Endodermal cell (in vitro differentiated cells): ENCODE data around the gene CLIP4. TPM values are rescaled to one million over a fixed set of nuclear protein-coding genes. Genes with fewer than 3 reads are reported as not detected.
"Not testable (repeated sequence)": the region's sequence is repeated elsewhere in the genome, so short reads cannot be mapped to it uniquely, and the experiment has no call there.

ENCODE experiments used
- DNase-seq: peaks from one replicate; pipeline ENCODE4 v3.0.0-alpha.2; 2017
- H3K27ac ChIP-seq: 2 replicates; pipeline ENCODE4 v1.5.1; 2013; ENCODE audit warnings: mild to moderate bottlenecking, low read depth, low read length, moderate library complexity
- H3K27me3 ChIP-seq: 2 replicates; pipeline ENCODE4 v1.6.1; 2013; ENCODE audit warnings: mild to moderate bottlenecking, low read length, moderate library complexity; ENCODE audit not compliant: insufficient read depth, control insufficient read depth, poor library complexity, severe bottlenecking
- H3K36me3 ChIP-seq: 2 replicates; pipeline ENCODE4 v1.7.0; 2013; ENCODE audit warnings: mild to moderate bottlenecking, low read length, moderate library complexity; ENCODE audit not compliant: control insufficient read depth, insufficient read depth
- H3K4me1 ChIP-seq: one replicate; pipeline ENCODE4 v1.7.0; 2013; ENCODE audit warnings: low read length; ENCODE audit not compliant: control insufficient read depth, insufficient read depth
- H3K4me3 ChIP-seq: 2 replicates; pipeline ENCODE4 v1.5.1; 2013; ENCODE audit warnings: mild to moderate bottlenecking, low read length, moderate library complexity
- H3K9ac ChIP-seq: 2 replicates; pipeline ENCODE4 v1.6.1; 2013; ENCODE audit warnings: mild to moderate bottlenecking, low read length, moderate library complexity; ENCODE audit not compliant: poor library complexity, severe bottlenecking; ENCODE audit errors: extremely low read depth
- H3K9me3 ChIP-seq: 2 replicates; pipeline ENCODE4 v1.6.1; 2013; ENCODE audit warnings: mild to moderate bottlenecking, low read length, moderate library complexity; ENCODE audit not compliant: control insufficient read depth
- H3K27ac Mint-ChIP-seq: 2 replicates; pipeline ENCODE4 v1.8.0; 2020; ENCODE audit warnings: mixed read lengths
- H3K27me3 Mint-ChIP-seq: 2 replicates; pipeline ENCODE4 v1.8.0; 2021; ENCODE audit warnings: mild to moderate bottlenecking, mixed read lengths; ENCODE audit not compliant: insufficient read depth
- H3K36me3 Mint-ChIP-seq: 2 replicates; pipeline ENCODE4 v1.8.0; 2020; ENCODE audit warnings: low read depth, mixed read lengths
- H3K4me1 Mint-ChIP-seq: 2 replicates; pipeline ENCODE4 v1.8.0; 2020; ENCODE audit warnings: mixed read lengths
- H3K4me3 Mint-ChIP-seq: 2 replicates; pipeline ENCODE4 v1.8.0; 2020; ENCODE audit warnings: mild to moderate bottlenecking, moderate library complexity, mixed read lengths
- H3K9me3 Mint-ChIP-seq: 2 replicates; pipeline ENCODE4 v1.8.0; 2020; ENCODE audit warnings: mild to moderate bottlenecking, mixed read lengths
- WGBS, 2 experiments: methylation state at CpG; one replicate each; pipeline versions ENCODE4 v1.1.5 to v1.1.7; 2013; ENCODE audit warnings: missing lambda C conversion rate in 2 of 2, mixed read lengths in 1 of 2; ENCODE audit not compliant: insufficient coverage in 1 of 2, insufficient read length in 1 of 2; 5-methylcytosine and 5-hydroxymethylcytosine counted together
- total RNA-seq, 2 donors: library from RNA; stranded (reverse); fragmentation: NEBNext Ultra II Directional in 1 of 2; extraction: Animal tissue kit (Norgen Biotek cat#: 25700) in 1 of 2; gene quantifications; 2 replicates in 1 of 2; 3 replicates in 1 of 2; pipeline ENCODE4 v1.2.1, GENCODE V29; 2021
- TF ChIP-seq, protein P1 (sequence below): fragments of 200-600 bp; sonication (generic); conservative IDR thresholded peaks from 2 replicates; pipeline ENCODE4 v1.5.0; 2021; ENCODE audit warnings: antibody characterized with exemption, mild to moderate bottlenecking

CLIP4 gene
- total RNA-seq, 2 donors from 2014 or later, result 8.0 to 10.9 TPM

DNA sequence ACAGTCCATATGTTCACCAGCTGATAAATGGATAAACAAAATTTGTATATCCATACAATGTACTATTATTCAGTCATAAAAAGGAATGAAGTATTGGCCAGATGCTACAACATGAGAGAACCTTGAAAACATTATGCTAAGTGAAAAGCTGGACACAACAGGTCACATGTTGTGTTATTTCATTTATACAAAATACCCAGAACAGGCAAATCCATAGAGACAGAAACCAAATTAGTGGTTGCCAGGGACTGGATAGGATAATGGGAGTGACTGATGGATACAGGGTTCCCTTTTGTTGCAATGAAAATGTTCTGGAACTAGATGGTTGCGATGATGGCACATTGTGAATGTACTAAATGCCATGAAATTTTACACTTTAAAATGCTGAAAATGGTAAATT, 30.7 kb upstream of the CLIP4 start:
- Histone ChIP-seq H3K36me3 (no peaks in the 10 kb centered on the region), H3K27ac (no peak overlapping the region), H3K9me3 (peaks cover 18% of the 10 kb centered on the region), H3K9ac (no peak overlapping the region), H3K4me3 (no peak overlapping the region), H3K27me3 (no peaks in the 10 kb centered on the region), H3K4me1 (no peaks in the 10 kb centered on the region)
- Mint-ChIP-seq H3K9me3 (peaks cover 18% of the 10 kb centered on the region), H3K4me1 (no peaks in the 10 kb centered on the region), H3K27me3 (peaks cover 8% of the 10 kb centered on the region), H3K36me3 (peaks cover 2% of the 10 kb centered on the region), H3K27ac (no peak overlapping the region), H3K4me3 (no peak overlapping the region)
- no peak for DNase-seq
- WGBS, 2 experiments, result 100% methylated on average over 1 of the region's 1 CpG; no CpG with 5 or more reads in 1 of the 2 experiments
- TF ChIP-seq, protein P1, sequence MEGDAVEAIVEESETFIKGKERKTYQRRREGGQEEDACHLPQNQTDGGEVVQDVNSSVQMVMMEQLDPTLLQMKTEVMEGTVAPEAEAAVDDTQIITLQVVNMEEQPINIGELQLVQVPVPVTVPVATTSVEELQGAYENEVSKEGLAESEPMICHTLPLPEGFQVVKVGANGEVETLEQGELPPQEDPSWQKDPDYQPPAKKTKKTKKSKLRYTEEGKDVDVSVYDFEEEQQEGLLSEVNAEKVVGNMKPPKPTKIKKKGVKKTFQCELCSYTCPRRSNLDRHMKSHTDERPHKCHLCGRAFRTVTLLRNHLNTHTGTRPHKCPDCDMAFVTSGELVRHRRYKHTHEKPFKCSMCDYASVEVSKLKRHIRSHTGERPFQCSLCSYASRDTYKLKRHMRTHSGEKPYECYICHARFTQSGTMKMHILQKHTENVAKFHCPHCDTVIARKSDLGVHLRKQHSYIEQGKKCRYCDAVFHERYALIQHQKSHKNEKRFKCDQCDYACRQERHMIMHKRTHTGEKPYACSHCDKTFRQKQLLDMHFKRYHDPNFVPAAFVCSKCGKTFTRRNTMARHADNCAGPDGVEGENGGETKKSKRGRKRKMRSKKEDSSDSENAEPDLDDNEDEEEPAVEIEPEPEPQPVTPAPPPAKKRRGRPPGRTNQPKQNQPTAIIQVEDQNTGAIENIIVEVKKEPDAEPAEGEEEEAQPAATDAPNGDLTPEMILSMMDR, result no peak

DNA sequence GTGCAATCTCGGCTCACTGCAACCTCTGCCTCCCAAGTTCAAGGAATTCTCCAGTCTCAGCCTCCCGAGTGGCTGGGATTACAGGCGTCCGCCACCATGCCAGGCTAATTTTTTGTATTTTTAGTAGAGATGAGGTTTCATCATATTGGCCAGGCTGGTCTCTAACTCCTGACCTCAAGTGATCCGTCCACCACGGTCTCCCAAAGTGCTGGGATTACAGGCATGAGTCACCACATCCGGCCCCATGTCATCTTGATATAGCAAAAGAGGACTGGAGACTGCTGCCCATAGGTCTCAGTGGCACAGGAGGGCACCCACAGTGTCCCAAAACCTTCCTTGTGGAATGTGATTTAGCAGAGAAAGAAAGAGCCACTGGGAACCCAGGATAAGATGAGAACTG, 24.9 kb upstream of the CLIP4 start:
- not testable (repeated sequence) for H3K36me3 ChIP-seq, H3K27me3 ChIP-seq, H3K9ac ChIP-seq, H3K4me3 Mint-ChIP-seq, H3K36me3 Mint-ChIP-seq, H3K27ac Mint-ChIP-seq, H3K4me3 ChIP-seq, H3K9me3 Mint-ChIP-seq, H3K27ac ChIP-seq, H3K4me1 ChIP-seq, DNase-seq, H3K4me1 Mint-ChIP-seq, H3K9me3 ChIP-seq
- peaks cover 16% of the 10 kb centered on the region for H3K27me3 Mint-ChIP-seq
- 96% methylated on average over 7 of the region's 7 CpGs for WGBS, 2 experiments

DNA sequence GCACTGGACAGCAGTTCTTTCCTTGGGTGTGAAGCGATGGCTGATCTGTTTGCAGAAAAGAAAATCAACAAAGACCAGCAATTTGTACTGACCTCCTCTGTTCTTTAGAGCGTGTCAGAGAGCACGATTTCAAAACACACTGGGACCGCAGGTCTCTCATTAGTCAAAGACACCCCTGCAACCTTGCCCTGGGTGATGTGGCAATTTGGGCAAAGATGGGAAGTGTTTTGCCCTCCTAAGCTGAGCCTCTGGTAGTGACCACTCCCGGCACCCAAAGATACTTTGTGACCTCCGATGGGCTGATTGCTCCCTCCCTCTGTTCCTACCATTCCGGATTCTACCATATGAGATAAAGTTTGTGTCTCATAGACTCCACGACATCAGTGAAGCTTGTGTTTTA, 18.2 kb upstream of the CLIP4 start:
- no peaks in the 10 kb centered on the region for H3K4me1 ChIP-seq
- Mint-ChIP-seq H3K4me1 (peaks cover 2% of the 10 kb centered on the region), H3K4me3 (no peak overlapping the region), H3K36me3 (no peaks in the 10 kb centered on the region), H3K27me3 (peaks cover 2% of the 10 kb centered on the region), H3K9me3 (peaks cover 14% of the 10 kb centered on the region), H3K27ac (no peak overlapping the region)
- H3K27me3 ChIP-seq, result no peaks in the 10 kb centered on the region
- DNase-seq, result no peak
- H3K4me3 ChIP-seq, result no peak overlapping the region
- no peak overlapping the region for H3K9ac ChIP-seq
- TF ChIP-seq, protein P1, result no peak
- H3K27ac ChIP-seq, result no peak overlapping the region
- peaks cover 15% of the 10 kb centered on the region for H3K9me3 ChIP-seq
- whole genome bisulfite sequencing, 2 experiments, result 92 to 93% methylated on average over 5 to 8 of the region's 8 CpGs
- H3K36me3 ChIP-seq, result no peaks in the 10 kb centered on the region

DNA sequence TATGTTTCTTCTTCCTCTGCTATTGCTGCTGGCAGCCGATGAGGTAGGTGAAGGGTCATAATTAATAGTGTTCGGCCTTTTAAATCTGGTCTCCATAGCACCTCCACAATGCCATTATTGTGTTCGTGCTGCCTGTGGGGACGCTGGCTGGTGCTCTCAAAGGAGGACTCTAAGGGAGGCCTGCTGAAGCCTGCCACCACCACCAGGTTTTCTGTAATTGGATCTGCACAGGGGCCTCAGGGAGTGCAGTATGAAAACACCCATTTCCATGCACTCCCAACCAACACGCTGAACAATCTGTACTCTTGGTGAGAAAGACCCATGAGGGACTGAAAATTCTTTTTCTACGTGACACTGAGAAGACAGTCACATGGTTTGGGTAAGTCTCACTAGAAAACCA, 17.6 kb upstream of the CLIP4 start:
- H3K4me3 Mint-ChIP-seq, result no peak overlapping the region
- no peak for DNase-seq

More for the DNA sequence above, 17.6 kb upstream of the CLIP4 start:
- no peaks in the 10 kb centered on the region for H3K27me3 ChIP-seq
- no peaks in the 10 kb centered on the region for H3K4me1 ChIP-seq
- peaks cover 2% of the 10 kb centered on the region for H3K27me3 Mint-ChIP-seq
- H3K36me3 ChIP-seq, result no peaks in the 10 kb centered on the region
- H3K27ac Mint-ChIP-seq, result no peak overlapping the region
- H3K27ac ChIP-seq, result no peak overlapping the region
- no peak overlapping the region for H3K4me3 ChIP-seq
- H3K9ac ChIP-seq, result no peak overlapping the region
- H3K9me3 Mint-ChIP-seq, result peaks cover 14% of the 10 kb centered on the region
- no peaks in the 10 kb centered on the region for H3K36me3 Mint-ChIP-seq
- TF ChIP-seq, protein P1, result no peak
- peaks cover 15% of the 10 kb centered on the region for H3K9me3 ChIP-seq
- 87 to 90% methylated on average over 6 of the region's 6 CpGs for WGBS, 2 experiments
- peaks cover 2% of the 10 kb centered on the region for H3K4me1 Mint-ChIP-seq
